ENCODE measurements around the gene UGT1A7. TPM values are rescaled to one million over a fixed set of nuclear protein-coding genes. Genes with fewer than 3 reads are reported as not detected.

Gene UGT1A7
- total RNA-seq, 1 experiment from 2014 or later = 0.18 TPM

DNA sequence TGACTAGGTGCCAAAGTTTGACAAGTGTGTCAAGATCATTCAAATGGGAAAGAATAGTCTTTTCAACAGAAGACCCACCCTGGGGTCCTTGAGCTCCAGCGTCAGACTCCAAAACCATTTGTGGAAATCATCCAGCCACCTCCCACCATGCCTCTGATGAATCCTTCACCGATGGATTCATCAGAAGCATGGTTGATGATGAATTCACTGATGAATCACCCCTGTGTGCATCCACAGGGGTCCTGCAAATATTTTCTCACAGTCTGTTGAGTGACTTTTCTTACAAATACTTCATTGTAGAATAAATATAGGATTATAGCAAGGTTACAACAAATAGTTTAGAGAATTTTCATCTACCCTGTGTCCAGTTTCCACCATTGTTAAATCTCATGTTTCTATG, 5.7 kb upstream of the UGT1A7 start:
- Mint-ChIP-seq H3K27ac (ENCODE audit: unreplicated experiment) (no peak overlapping the region), H3K4me3 (ENCODE audit: unreplicated experiment) (no peak overlapping the region), H3K4me1 (ENCODE audit: low read depth, unreplicated experiment) (no peaks in the 10 kb centered on the region), H3K36me3 (ENCODE audit: insufficient read depth, unreplicated experiment) (no peaks in the 10 kb centered on the region), H3K9me3 (ENCODE audit: unreplicated experiment) (no peaks in the 10 kb centered on the region), H3K27me3 (ENCODE audit: insufficient read depth, unreplicated experiment) (no peaks in the 10 kb centered on the region)
- TF ChIP-seq CTCF (IDR thresholded peaks at IDR 0.05; ENCODE audit: insufficient read depth in 1 of 2, low read depth in 1 of 2, low read length in 1 of 2, severe bottlenecking in 1 of 2, unreplicated experiment in 1 of 2) = no peak
- POLR2A ChIA-PET = no interaction called here
- H3K9me3 ChIP-seq = no peaks in the 10 kb centered on the region
- no peaks in the 10 kb centered on the region for H3K4me1 ChIP-seq
- no peaks in the 10 kb centered on the region for H3K27me3 ChIP-seq (replicated peaks; ENCODE audit: control insufficient read depth, insufficient read depth, low read length)
- DNase-seq = no peak
- no TSS peak for BruUV-seq (replicated peaks)
- intact Hi-C loops (cut with micrococcal nuclease; ENCODE audit: unreplicated experiment) = no loop called here
- H3K36me3 ChIP-seq (ENCODE audit: control insufficient read depth, insufficient read depth, low read length) = no peaks in the 10 kb centered on the region
- no peak overlapping the region for H3K4me3 ChIP-seq (ENCODE audit: low read depth, low read length)
- CTCF ChIA-PET = no interaction called here

GRCh38 chr2:233679196-233679595, 2.5 kb upstream of the UGT1A7 start:
- intact Hi-C loops (cut with micrococcal nuclease; ENCODE audit: unreplicated experiment) = no loop called here
- Histone ChIP-seq H3K4me3 (ENCODE audit: low read depth, low read length) (no peak overlapping the region), H3K4me1 (no peaks in the 10 kb centered on the region), H3K36me3 (ENCODE audit: control insufficient read depth, insufficient read depth, low read length) (no peaks in the 10 kb centered on the region), H3K9me3 (no peaks in the 10 kb centered on the region), H3K27me3 (replicated peaks; ENCODE audit: control insufficient read depth, insufficient read depth, low read length) (no peaks in the 10 kb centered on the region)
- no peak for TF ChIP-seq CTCF (IDR thresholded peaks at IDR 0.05; ENCODE audit: insufficient read depth in 1 of 2, low read depth in 1 of 2, low read length in 1 of 2, severe bottlenecking in 1 of 2, unreplicated experiment in 1 of 2)
- CTCF ChIA-PET = no interaction called here
- Mint-ChIP-seq H3K4me3 (ENCODE audit: unreplicated experiment) (no peak overlapping the region), H3K4me1 (ENCODE audit: low read depth, unreplicated experiment) (no peaks in the 10 kb centered on the region), H3K9me3 (ENCODE audit: unreplicated experiment) (no peaks in the 10 kb centered on the region), H3K27ac (ENCODE audit: unreplicated experiment) (no peak overlapping the region), H3K27me3 (ENCODE audit: insufficient read depth, unreplicated experiment) (no peaks in the 10 kb centered on the region), H3K36me3 (ENCODE audit: insufficient read depth, unreplicated experiment) (no peaks in the 10 kb centered on the region)
- no peak for DNase-seq
- POLR2A ChIA-PET = no interaction called here
- no TSS peak for BruUV-seq (replicated peaks)

GRCh38 chr2:233680361-233681045, 1.2 kb upstream of the UGT1A7 start:
- Histone ChIP-seq H3K36me3 (ENCODE audit: control insufficient read depth, insufficient read depth, low read length) (no peaks in the 10 kb centered on the region), H3K9me3 (no peaks in the 10 kb centered on the region), H3K27me3 (replicated peaks; ENCODE audit: control insufficient read depth, insufficient read depth, low read length) (no peaks in the 10 kb centered on the region), H3K4me3 (ENCODE audit: low read depth, low read length) (no peak overlapping the region), H3K4me1 (no peaks in the 10 kb centered on the region)
- Mint-ChIP-seq H3K27ac (ENCODE audit: unreplicated experiment) (no peak overlapping the region), H3K4me1 (ENCODE audit: low read depth, unreplicated experiment) (no peaks in the 10 kb centered on the region), H3K9me3 (ENCODE audit: unreplicated experiment) (no peaks in the 10 kb centered on the region), H3K27me3 (ENCODE audit: insufficient read depth, unreplicated experiment) (no peaks in the 10 kb centered on the region), H3K4me3 (ENCODE audit: unreplicated experiment) (no peak overlapping the region), H3K36me3 (ENCODE audit: insufficient read depth, unreplicated experiment) (no peaks in the 10 kb centered on the region)
- no peak for DNase-seq
- no peak for TF ChIP-seq CTCF (IDR thresholded peaks at IDR 0.05; ENCODE audit: insufficient read depth in 1 of 2, low read depth in 1 of 2, low read length in 1 of 2, severe bottlenecking in 1 of 2, unreplicated experiment in 1 of 2)
- CTCF ChIA-PET = no interaction called here
- BruUV-seq (replicated peaks) = no TSS peak
- intact Hi-C loops (cut with micrococcal nuclease; ENCODE audit: unreplicated experiment) = no loop called here
- POLR2A ChIA-PET = no interaction called here
